ENCODE results near the gene MAP3K1.

The MAP3K1 gene

GRCh38 chr5:56822981-56823380, 7.6 kb downstream of the MAP3K1 start:
- H3K4me3 ChIP-seq (ENCODE audit: low read depth, low read length): no peak overlapping the region
- no peak for TF ChIP-seq CTCF (IDR thresholded peaks at IDR 0.05; ENCODE audit: borderline replicate concordance, insufficient read depth, low read depth, low read length)

DNA sequence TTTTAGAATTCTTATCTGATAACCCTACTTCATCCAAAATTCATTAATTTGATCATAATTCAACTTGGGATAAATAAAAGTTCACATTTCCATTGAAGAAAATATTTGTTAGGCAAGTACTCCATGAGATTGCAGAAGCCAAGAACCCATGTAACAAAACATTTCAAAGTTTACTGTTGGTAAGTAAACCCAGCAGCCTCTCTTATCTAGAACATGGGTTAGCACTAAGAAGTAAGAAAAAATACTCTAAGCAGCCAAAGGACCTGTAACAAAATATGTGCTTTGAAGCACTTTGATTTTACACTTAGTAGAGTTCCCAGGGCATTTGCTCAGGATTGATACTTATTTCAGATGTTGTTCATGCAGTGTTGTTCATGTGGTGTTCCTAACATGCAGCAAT, 8.7 kb downstream of the MAP3K1 start:
- H3K4me3 ChIP-seq (ENCODE audit: low read depth, low read length): no peak overlapping the region
- no peak for TF ChIP-seq CTCF (IDR thresholded peaks at IDR 0.05; ENCODE audit: borderline replicate concordance, insufficient read depth, low read depth, low read length)

GRCh38 chr5:56825222-56825824, 10.0 kb downstream of the MAP3K1 start:
- no peak for TF ChIP-seq CTCF (IDR thresholded peaks at IDR 0.05; ENCODE audit: borderline replicate concordance, insufficient read depth, low read depth, low read length)
- H3K4me3 ChIP-seq (ENCODE audit: low read depth, low read length): no peak overlapping the region

- peak; percentile 27; the same call in 1 of the 2 replicates for TF ChIP-seq CTCF (IDR thresholded peaks at IDR 0.05; ENCODE audit: borderline replicate concordance, insufficient read depth, low read depth, low read length)
Measured at GRCh38 chr5:56827049-56827448, 11.7 kb downstream of the MAP3K1 start.

DNA sequence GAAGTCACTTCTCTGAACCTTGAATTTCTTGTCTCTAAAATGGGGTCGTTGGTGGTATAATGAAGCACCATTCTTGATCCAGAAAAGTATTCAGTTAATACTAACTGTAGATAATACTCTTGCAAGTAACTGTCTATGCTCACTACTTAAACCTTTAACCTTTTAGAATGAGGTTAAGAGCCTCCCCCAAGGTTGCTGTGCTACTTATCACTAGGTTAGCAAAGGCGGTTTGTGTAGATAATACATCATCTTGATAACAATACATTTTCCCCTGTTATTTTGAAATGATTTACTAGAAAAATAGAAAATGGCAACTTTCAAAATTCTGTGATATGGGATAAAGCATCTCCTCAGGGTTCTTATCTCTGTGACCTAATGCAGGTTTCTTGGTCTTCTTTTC, 12.6 kb downstream of the MAP3K1 start:
- TF ChIP-seq CTCF (IDR thresholded peaks at IDR 0.05; ENCODE audit: borderline replicate concordance, insufficient read depth, low read depth, low read length): no peak
- H3K4me3 ChIP-seq (ENCODE audit: low read depth, low read length): no peak overlapping the region

More at GRCh38 chr5:56827049-56827448, 11.7 kb downstream of the MAP3K1 start:
- H3K4me3 ChIP-seq (ENCODE audit: low read depth, low read length): no peak overlapping the region

GRCh38 chr5:56829137-56829908, 14.0 kb downstream of the MAP3K1 start:
- no peak overlapping the region for H3K4me3 ChIP-seq (ENCODE audit: low read depth, low read length)
- no peak for TF ChIP-seq CTCF (IDR thresholded peaks at IDR 0.05; ENCODE audit: borderline replicate concordance, insufficient read depth, low read depth, low read length)

GRCh38 chr5:56831773-56832172, 16.4 kb downstream of the MAP3K1 start:
- H3K4me3 ChIP-seq (ENCODE audit: low read depth, low read length): no peak overlapping the region
- TF ChIP-seq CTCF (IDR thresholded peaks at IDR 0.05; ENCODE audit: borderline replicate concordance, insufficient read depth, low read depth, low read length): no peak

Data from GM12875 (cell line).